Sigmoid colon (tissue), 4 donors: ENCODE data around the gene OR4C45.

Experiments used
- CTCF ChIP-seq, 4 experiments: fragments of 450-650 bp in 3 of 4; fragments of 200-600 bp in 1 of 4; IDR thresholded peaks; one replicate each; pipeline ENCODE4 v1.5.1; 2016 to 2019; ENCODE audit warnings: antibody characterized with exemption in 4 of 4, mild to moderate bottlenecking in 3 of 4, moderate library complexity in 2 of 4
- EP300 ChIP-seq, 4 donors: sonication (generic); formaldehyde crosslinking; IDR thresholded peaks; one replicate each; pipeline ENCODE4 v1.6.1; 2017; ENCODE audit warnings: antibody characterized with exemption in 4 of 4
- POLR2A ChIP-seq, 2 donors: fragments of 450-650 bp; IDR thresholded peaks; one replicate each; pipeline ENCODE4 v1.6.1; 2016; ENCODE audit warnings: antibody characterized with exemption in 2 of 2, mild to moderate bottlenecking in 2 of 2, moderate library complexity in 2 of 2
- POLR2AphosphoS5 ChIP-seq, 4 donors: sonication (generic); formaldehyde crosslinking; IDR thresholded peaks; one replicate each; pipeline ENCODE4 v1.6.1; 2017; ENCODE audit warnings: antibody characterized with exemption in 4 of 4

- TF ChIP-seq EP300 (IDR thresholded peaks at IDR 0.05) (no peak), POLR2A (IDR thresholded peaks at IDR 0.05) (no peak), POLR2AphosphoS5 (IDR thresholded peaks at IDR 0.05) (no peak), CTCF (IDR thresholded peaks at IDR 0.05) (peak in 2 of 4 experiments; percentile 15 to 27)
These were observed 37.1 kb upstream of the OR4C45 start for GRCh38 chr11:49995565-49995964.
